HG03103 (cell line): ENCODE measurements around the gene ENAM.
"Not testable (repeated sequence)": the region's sequence is repeated elsewhere in the genome, so short reads cannot be mapped to it uniquely, and the experiment has no call there.

ENCODE experiments used
- ATAC-seq: cut with Tn5 transposase; IDR thresholded peaks from one replicate; pipeline ENCODE4 v1.9.1; 2021; ENCODE audit warnings: low read depth; ENCODE audit not compliant: unreplicated experiment

The ENAM gene

DNA sequence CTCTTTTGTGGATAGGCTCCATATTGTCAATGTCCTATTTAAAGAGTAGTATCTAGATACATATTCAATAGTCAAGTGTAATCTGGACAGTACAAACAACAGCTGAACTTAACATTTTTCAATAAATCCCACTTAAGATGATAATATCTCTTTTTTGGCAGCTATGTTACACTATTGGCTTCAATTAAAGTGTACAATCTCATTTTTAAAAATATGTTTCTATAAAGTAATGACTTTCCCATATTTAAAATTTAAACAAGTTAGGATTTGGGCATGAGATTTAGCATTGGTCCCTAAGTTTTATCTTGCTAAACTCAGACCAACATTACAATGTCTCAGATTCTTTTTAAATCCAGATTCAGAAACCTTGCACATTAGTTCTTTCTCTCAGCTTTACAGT lies 45.6 kb downstream of the ENAM start:
- ATAC-seq = no peak

DNA sequence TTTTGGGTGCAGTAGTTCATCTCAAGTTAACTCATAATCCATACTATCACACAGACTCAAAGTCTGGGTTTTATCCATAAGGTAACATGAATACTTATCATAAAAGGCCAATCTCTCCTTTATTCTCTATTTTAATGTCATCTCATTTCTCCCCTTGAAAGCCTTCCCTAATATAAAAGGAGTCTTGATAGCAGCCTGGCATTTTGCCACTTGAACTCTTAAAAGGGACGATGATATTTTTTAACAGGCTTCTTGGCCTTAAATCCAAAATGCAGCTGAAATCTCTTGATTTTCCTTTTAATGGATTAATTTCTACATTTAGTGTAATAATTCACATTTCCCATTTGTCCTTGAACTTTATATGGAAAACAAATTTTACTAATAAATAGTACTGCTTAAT lies 46.2 kb downstream of the ENAM start:
- ATAC-seq = no peak

DNA sequence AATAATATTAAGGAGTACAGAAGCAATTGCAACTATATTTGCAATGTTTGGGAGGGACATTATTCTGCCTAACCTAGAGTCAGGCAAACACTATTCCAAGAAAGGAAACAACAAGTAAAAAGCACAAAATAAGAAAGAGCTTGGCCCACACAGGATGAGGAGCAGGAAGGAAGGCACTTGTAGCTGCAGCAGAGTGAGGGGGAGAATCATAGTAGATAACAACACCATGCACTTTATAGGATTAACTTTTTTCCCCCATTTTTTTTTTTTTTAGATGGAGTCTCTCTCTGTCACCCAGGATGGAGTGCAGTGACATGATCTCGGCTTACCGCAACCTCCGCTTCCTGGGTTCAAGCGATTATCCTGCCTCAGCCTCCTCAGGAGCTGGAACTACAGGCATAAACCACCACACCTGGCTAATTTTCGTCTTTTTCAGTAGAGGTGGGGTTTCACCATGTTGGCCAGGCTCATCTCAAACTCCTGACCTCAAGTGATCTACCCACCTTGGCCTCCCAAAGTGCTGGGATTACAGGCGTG lies 48.1 kb downstream of the ENAM start:
- ATAC-seq = no peak

DNA sequence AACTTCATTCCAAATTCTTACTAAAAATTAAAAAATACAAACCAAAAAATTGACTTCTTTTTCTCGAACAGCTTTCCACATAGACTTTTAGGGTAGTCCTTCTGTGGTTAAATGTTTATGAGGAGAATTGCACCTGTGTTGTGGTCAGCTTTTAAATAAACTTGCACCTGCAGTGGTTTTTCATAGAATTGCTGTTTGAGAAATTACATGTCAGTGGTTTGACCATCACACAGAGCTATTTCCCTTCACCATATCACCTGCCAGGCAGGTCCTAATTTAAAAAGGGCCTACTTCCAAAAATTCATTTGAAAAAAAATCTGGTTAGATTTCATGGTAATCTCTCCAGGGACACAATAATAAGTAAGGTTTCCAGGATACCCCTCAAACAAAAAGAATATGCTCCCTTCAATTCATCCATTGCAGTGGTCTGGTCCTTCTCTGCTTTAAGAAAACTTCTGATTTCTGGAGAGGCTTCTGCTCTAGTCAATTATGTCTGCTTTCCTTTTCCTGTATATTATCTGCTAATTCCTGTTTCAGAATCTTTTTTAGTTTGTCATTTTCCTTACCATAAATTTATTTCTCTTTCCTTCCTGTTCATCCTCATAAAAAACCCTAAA lies 49.9 kb downstream of the ENAM start:
- ATAC-seq = peak; percentile 77

DNA sequence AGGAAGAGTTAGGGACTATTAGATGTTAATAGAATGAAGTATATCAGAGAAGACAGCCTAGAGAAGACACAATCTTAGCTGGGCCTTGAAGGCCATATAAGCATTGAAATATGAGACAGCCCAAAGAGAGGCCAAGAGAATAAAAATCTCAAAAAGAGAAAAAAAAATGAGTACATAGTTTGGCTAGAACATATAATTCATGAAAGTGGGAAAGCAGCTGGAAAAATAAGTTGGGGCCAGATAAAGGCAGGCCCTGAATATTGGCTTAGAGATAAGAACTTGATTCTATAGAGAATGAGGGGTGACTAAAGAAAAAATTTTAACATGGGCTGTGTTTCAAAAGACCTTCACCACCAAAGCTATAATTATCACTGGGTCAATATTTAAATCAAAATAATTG lies 52.4 kb downstream of the ENAM start:
- ATAC-seq = no peak

DNA sequence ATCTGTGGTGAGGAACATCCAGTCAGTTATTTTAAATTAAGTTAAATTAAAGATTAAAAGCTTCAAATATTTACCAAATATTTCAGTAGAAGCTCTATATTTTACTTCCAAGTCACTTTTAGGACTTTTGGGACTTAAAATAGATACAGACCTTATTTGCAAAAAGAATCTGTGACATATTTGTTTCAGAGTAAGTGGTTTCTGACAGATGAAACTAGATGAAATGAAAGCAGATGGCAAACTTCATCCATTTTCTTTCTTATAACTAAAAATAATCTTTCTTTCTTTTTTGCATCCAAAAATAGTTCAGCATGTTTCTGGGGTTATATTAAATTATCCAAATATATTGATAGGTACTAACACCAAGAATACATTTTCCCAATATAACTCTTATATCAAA lies 53.2 kb downstream of the ENAM start:
- ATAC-seq = no peak

DNA sequence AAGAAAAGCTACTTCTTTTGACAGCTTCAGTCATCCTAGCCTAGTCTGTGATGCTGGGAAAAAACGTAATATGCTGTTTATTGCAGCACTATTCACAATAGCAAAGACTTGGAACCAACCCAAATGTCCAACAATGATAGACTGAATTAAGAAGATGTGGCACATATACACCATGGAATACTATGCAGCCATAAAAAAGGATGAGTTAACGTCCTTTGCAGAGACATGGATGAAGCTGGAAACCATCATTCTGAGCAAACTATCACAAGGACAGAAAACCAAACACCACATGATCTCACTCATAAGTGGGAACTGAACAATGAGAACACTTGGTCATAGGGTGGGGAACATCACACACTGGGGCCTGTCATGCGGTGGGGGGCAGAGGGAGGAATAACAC lies 53.6 kb downstream of the ENAM start:
- ATAC-seq = not testable (repeated sequence)

DNA sequence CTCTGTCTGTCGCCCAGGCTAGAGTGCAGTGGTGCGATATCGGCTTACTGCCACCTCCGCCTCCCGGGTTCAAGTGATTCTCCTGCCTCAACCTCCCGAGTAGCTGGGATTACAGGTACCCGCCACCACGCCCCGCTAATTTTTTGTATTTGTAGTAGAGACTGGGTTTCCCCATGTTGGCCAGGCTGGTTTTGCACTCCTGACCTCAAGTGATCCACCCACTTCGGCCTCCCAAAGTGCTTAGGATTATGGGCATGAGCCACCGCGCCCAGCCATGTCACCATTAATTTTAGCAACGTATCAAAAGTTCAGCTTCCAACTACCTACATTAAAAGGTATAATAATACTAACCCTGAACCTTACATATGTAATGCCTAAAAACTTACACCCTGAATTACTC lies 58.8 kb downstream of the ENAM start:
- ATAC-seq = no peak

DNA sequence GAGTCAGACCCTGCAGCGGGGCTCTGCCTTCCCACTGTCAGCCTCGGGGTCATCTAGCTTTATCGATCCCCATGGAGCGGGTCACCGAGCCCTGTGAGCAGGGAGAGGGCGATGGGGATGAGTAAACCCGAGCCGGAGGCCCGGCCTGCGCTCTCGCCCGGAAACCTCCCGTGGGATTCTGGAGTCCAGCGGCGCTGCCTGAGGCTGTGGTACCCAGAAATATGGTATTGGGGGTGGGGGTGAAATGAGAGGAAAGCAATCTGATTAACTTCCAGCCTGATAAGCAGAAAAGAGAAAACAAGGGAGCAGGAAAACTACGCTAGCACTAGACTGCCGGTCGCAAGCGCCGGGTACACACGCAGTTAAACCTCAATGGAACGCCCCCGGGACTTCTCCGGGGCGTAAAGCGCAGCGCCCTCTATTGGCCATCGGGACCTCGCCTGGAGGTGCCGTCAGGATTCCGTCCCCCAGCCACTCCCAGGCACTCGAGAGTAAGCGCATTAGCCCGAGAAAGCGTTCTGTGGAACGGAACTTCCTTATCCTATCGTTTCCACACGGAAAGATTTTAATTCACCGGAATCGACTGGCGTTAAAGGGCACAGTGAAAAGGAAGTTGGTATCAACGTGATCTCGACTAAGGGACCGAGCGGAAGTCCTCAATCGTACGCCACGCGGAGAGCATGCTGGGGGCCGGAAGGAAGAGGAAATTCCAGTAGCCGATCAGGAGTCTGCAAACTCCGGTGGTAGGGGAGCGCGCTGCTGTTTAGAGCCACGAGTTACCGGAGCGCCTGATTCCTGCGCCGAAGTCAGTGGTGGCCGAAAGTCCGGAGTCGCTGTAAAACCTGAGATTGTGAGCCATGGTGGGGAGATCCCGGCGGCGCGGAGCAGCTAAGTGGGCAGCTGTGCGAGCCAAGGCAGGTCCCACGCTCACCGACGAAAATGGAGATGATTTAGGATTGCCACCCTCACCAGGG lies 59.6 kb downstream of the ENAM start, which contains the start of gene UTP3:
UTP3 (plus strand) TSS at position 712 of the 974 bp plus-strand sequence; CDS start at position 858, 146 bp downstream.
- peak; percentile 90 for ATAC-seq

DNA sequence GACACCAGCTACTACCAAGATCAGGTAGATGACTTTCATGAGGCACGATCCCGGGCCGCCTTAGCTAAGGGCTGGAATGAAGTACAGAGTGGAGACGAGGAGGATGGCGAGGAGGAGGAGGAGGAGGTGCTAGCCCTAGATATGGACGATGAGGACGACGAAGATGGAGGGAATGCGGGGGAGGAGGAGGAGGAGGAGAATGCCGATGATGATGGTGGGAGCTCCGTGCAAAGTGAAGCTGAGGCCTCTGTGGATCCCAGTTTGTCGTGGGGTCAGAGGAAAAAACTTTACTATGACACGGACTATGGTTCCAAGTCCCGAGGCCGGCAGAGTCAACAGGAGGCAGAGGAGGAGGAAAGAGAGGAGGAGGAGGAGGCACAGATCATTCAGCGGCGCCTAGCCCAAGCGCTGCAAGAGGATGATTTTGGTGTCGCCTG lies 60.3 kb downstream of the ENAM start:
- ATAC-seq = no peak

DNA sequence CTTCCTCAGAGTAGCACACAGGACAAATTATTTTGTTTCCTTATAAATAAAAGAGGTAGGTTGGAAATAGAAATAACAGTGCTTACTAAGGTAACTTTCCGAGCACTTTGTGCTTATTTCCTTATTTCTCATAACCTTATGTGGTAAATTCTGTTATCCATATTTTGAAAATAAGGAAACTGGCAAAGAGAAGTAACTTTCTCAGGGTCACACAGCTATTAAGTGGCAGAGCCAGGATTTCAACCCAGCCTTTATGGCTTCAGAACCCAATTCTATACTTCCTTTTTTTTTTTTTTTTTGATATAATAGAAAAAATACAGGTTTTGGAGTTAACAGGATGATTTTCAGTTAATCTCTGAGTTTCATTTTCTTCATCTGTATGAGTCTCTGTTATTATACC lies 63.1 kb downstream of the ENAM start:
- no peak for ATAC-seq

DNA sequence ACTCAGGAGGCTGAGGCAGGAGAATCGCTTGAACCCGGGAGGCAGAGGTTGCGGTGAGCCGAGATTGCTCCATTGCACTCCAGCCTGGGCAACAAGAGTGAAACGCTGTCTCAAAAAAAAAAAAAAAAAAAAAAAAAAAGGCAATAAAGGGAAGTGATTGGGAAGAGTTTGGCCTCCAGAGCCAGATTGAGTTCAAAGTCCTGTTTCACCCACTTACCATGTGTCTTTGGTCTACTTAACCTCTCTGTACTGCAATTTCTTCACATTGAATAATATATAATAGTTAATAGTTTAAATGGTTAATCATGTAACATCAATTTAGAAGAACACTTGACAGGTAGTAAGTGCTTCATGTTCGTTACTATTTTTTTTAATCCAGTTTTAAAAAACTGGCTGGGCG lies 66.1 kb downstream of the ENAM start:
- not testable (repeated sequence) for ATAC-seq
